CD14-positive monocyte (primary cell): ENCODE measurements around the gene PRM3. TPM values are rescaled to one million over a fixed set of nuclear protein-coding genes. Genes with fewer than 3 reads are reported as not detected.

Experiments
- DNase-seq, 3 donors: peaks; one replicate each; pipeline ENCODE4 v3.0.0-alpha.2; 2011 to 2022
- H2AFZ ChIP-seq: 2 replicates; pipeline ENCODE4 v1.6.0; 2012; ENCODE audit warnings: mild to moderate bottlenecking, low read depth, low read length, inconsistent platforms; ENCODE audit not compliant: insufficient read depth, poor library complexity, severe bottlenecking
- H3K27ac ChIP-seq, 2 donors: 1 replicate in 1 of 2; 2 replicates in 1 of 2; pipeline ENCODE4 v1.5.1; 2012 to 2013; ENCODE audit warnings: low read length in 2 of 2, control low read depth in 1 of 2, inconsistent platforms in 1 of 2, low read depth in 1 of 2, mild to moderate bottlenecking in 1 of 2
- H3K27me3 ChIP-seq, 2 donors: one replicate each; pipeline versions ENCODE4 v1.6.0 to v1.6.1; 2011 to 2013; ENCODE audit warnings: low read length in 2 of 2; ENCODE audit not compliant: control insufficient read depth in 2 of 2, insufficient read depth in 2 of 2
- H3K36me3 ChIP-seq, 2 donors: replicated peaks in 1 of 2; 1 replicate in 1 of 2; 2 replicates in 1 of 2; pipeline versions ENCODE4 v1.5.1 to v1.6.1; 2012 to 2013; ENCODE audit warnings: low read length in 2 of 2, control low read depth in 1 of 2, inconsistent platforms in 1 of 2, mild to moderate bottlenecking in 1 of 2; ENCODE audit not compliant: insufficient read depth in 2 of 2, control insufficient read depth in 1 of 2
- H3K4me1 ChIP-seq, 2 donors: 1 replicate in 1 of 2; 2 replicates in 1 of 2; pipeline versions ENCODE4 v1.5.1 to v1.6.1; 2012 to 2013; ENCODE audit warnings: low read length in 2 of 2, control low read depth in 1 of 2, inconsistent platforms in 1 of 2, mild to moderate bottlenecking in 1 of 2, moderate library complexity in 1 of 2; ENCODE audit not compliant: insufficient read depth in 2 of 2, control insufficient read depth in 1 of 2
- H3K4me2 ChIP-seq: replicated peaks from 2 replicates; pipeline ENCODE3; 2012; ENCODE audit warnings: low read length, moderate library complexity, mild to moderate bottlenecking; ENCODE audit not compliant: poor library complexity, severe bottlenecking; ENCODE audit errors: extremely low read depth
- H3K4me3 ChIP-seq, 3 experiments: fragments of 200-600 bp in 1 of 3; sonication (generic) in 1 of 3; replicated peaks in 1 of 3; 1 replicate in 2 of 3; 2 replicates in 1 of 3; pipeline ENCODE4 v1.5.1; 2011 to 2013; ENCODE audit warnings: low read length in 3 of 3, mild to moderate bottlenecking in 3 of 3, control low read depth in 2 of 3, low read depth in 2 of 3, inconsistent platforms in 1 of 3, moderate library complexity in 1 of 3
- H3K79me2 ChIP-seq: 2 replicates; pipeline ENCODE4 v1.6.0; 2012; ENCODE audit warnings: mild to moderate bottlenecking, control low read depth, inconsistent platforms, low read length, moderate library complexity; ENCODE audit not compliant: insufficient read depth
- H3K9ac ChIP-seq: 2 replicates; pipeline ENCODE4 v1.6.0; 2017; ENCODE audit warnings: low read length, mild to moderate bottlenecking; ENCODE audit not compliant: insufficient read depth, poor library complexity, severe bottlenecking
- H3K9me3 ChIP-seq, 2 donors: replicated peaks in 1 of 2; 1 replicate in 1 of 2; 2 replicates in 1 of 2; pipeline versions ENCODE4 v1.5.1 to v1.6.1; 2012 to 2013; ENCODE audit warnings: low read length in 2 of 2, control low read depth in 1 of 2; ENCODE audit not compliant: control insufficient read depth in 1 of 2, insufficient read depth in 1 of 2
- H4K20me1 ChIP-seq: 2 replicates; pipeline ENCODE4 v1.6.0; 2012; ENCODE audit warnings: mild to moderate bottlenecking, low read length, control low read depth, moderate library complexity; ENCODE audit not compliant: insufficient read depth
- H3K27ac Mint-ChIP-seq, 7 donors: one replicate each; pipeline ENCODE4 v1.8.0; 2020; ENCODE audit warnings: mild to moderate bottlenecking in 7 of 7, mixed read lengths in 7 of 7, moderate library complexity in 6 of 7, inconsistent platforms in 2 of 7
- H3K27me3 Mint-ChIP-seq, 3 donors: one replicate each; pipeline ENCODE4 v1.8.0; 2021 to 2022; ENCODE audit warnings: low read depth in 3 of 3, mild to moderate bottlenecking in 3 of 3, mixed read lengths in 3 of 3, moderate library complexity in 3 of 3, inconsistent platforms in 1 of 3
- H3K36me3 Mint-ChIP-seq, 2 donors: one replicate each; pipeline ENCODE4 v1.8.0; 2020; ENCODE audit warnings: mixed read lengths in 2 of 2, inconsistent platforms in 1 of 2, mild to moderate bottlenecking in 1 of 2
- H3K4me1 Mint-ChIP-seq: one replicate; pipeline ENCODE4 v1.8.0; 2020; ENCODE audit warnings: mild to moderate bottlenecking, mixed read lengths
- H3K4me3 Mint-ChIP-seq, 2 donors: one replicate each; pipeline ENCODE4 v1.8.0; 2020; ENCODE audit warnings: mild to moderate bottlenecking in 2 of 2, mixed read lengths in 2 of 2, moderate library complexity in 1 of 2
- H3K9me3 Mint-ChIP-seq, 7 donors: one replicate each; pipeline ENCODE4 v1.8.0; 2020 to 2022; ENCODE audit warnings: mixed read lengths in 7 of 7, mild to moderate bottlenecking in 6 of 7, moderate library complexity in 6 of 7, inconsistent platforms in 2 of 7
- WGBS: methylation state at CpG from one replicate; pipeline ENCODE4 v1.1.5; 2013; ENCODE audit warnings: missing lambda C conversion rate; ENCODE audit not compliant: insufficient coverage; 5-methylcytosine and 5-hydroxymethylcytosine counted together
- intact Hi-C, 2 donors: fragments of 100-400 bp; cut with micrococcal nuclease; formaldehyde crosslinking; loops; one replicate each; pipeline versions ENCODE4 v1.15.0 to v1.15.1; 2023
- polyA plus RNA-seq, 3 donors: library from polyadenylated mRNA; depleted of rRNA in 1 of 3; unstranded in 2 of 3; stranded (reverse) in 1 of 3; fragments of 300-500 nt in 2 of 3; fragments of >200 nt in 1 of 3; fragmentation: Illumina TruSeq in 2 of 3; gene quantifications; 1 replicate in 2 of 3; 2 replicates in 1 of 3; pipeline ENCODE4 v1.2.3, GENCODE V29; 2012 to 2021
- TF ChIP-seq, protein P1 (sequence below): fragments of 200-600 bp; IDR thresholded peaks from one replicate; pipeline ENCODE4 v1.8.0; 2022; ENCODE audit warnings: antibody characterized with exemption, mild to moderate bottlenecking

PRM3 gene
- polyA plus RNA-seq, 3 donors: not detected

GRCh38 chr16:11258553-11259492 is 14.6 kb downstream of the PRM3 start:
- DNase-seq: peak in 2 of 3 donors; percentile 20 to 44
- Histone ChIP-seq H3K9ac (no peak overlapping the region), H3K79me2 (no peaks in the 10 kb centered on the region), H3K9me3 (no peaks in the 10 kb centered on the region), H2AFZ (peak overlapping the region; percentile 71), H3K4me1 (peaks cover 30 to 39% of the 10 kb centered on the region in 2 donors), H3K4me2 (peak overlapping the region; percentile 37), H3K27ac (no peak overlapping the region), H3K4me3 (peak overlapping the region in 2 of 3 experiments; percentile 6 to 61), H4K20me1 (peaks cover 3% of the 10 kb centered on the region), H3K36me3 (no peaks in the 10 kb centered on the region), H3K27me3 (peaks cover 0 to 21% of the 10 kb centered on the region in 2 donors)
- Mint-ChIP-seq H3K36me3 (no peaks in the 10 kb centered on the region), H3K27ac (peak overlapping the region in 2 of 7 donors; percentile 18 to 60), H3K9me3 (peaks cover 0 to 3% (median 0%) of the 10 kb centered on the region in 7 donors), H3K27me3 (peaks cover 30 to 61% (median 36%) of the 10 kb centered on the region in 3 donors), H3K4me3 (peak overlapping the region; percentile 69 to 86), H3K4me1 (peaks cover 30% of the 10 kb centered on the region)
- TF ChIP-seq, protein P1, sequence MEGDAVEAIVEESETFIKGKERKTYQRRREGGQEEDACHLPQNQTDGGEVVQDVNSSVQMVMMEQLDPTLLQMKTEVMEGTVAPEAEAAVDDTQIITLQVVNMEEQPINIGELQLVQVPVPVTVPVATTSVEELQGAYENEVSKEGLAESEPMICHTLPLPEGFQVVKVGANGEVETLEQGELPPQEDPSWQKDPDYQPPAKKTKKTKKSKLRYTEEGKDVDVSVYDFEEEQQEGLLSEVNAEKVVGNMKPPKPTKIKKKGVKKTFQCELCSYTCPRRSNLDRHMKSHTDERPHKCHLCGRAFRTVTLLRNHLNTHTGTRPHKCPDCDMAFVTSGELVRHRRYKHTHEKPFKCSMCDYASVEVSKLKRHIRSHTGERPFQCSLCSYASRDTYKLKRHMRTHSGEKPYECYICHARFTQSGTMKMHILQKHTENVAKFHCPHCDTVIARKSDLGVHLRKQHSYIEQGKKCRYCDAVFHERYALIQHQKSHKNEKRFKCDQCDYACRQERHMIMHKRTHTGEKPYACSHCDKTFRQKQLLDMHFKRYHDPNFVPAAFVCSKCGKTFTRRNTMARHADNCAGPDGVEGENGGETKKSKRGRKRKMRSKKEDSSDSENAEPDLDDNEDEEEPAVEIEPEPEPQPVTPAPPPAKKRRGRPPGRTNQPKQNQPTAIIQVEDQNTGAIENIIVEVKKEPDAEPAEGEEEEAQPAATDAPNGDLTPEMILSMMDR: no peak
- WGBS: 12% methylated on average over 12 of the region's 15 CpGs
- intact Hi-C loops: loop anchor here (5.0 to 10.0 kb wide), 4 partner anchors 54 to 287 kb away; partner anchors contain the start of gene RMI2 (in 1 of the 2)

DNA sequence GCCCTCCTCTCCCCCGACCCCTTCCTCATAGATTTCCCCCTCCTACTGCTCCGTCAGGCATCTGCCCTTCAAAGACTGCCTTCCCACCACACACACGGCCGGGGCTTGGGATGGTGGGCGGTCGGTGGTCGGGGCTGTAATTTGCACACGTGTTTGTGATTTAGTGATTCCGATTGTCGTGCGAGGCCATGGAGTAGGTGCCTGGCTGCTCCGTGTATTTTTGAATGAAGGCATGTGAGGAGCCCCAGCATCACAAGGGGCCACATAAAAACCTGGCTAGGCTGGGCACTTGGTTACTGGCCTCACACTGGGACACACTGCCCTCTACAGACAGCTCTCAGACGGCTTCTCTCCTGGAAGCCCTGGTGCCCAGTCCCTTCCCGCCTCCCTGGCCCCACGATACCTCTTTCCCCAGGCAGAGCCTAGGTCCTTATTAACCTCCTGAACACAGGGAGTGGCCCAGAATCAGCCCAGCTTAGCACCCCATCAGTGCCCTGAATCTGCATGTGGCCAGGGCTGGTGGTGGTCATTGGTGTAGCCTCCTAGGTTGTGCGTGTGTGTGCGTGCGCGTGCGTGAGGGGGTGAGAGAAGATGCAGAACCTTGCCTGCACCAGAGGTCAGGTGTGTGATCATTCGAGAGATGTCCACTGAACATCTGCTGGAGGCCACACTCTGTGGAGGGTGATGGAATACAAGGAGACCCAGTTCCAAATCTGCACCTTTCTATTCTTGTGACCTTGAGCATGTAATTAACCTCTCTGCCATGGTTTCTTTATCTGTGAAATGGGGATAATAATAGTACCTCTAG is 16.1 kb downstream of the PRM3 start:
- Mint-ChIP-seq H3K27me3 (peaks cover 37 to 68% (median 43%) of the 10 kb centered on the region in 3 donors), H3K27ac (peak overlapping the region in 6 of 7 donors; percentile 20 to 97 (median 86)), H3K4me3 (peak overlapping the region; percentile 94 to 96), H3K9me3 (peaks cover 0 to 3% (median 0%) of the 10 kb centered on the region in 7 donors), H3K36me3 (peaks cover 0 to 5% of the 10 kb centered on the region in 2 donors), H3K4me1 (peaks cover 34% of the 10 kb centered on the region)
- Histone ChIP-seq H3K27ac (peak overlapping the region in 1 of 2 donors; percentile 91), H3K36me3 (no peaks in the 10 kb centered on the region), H3K4me1 (peaks cover 30 to 40% of the 10 kb centered on the region in 2 donors), H2AFZ (peak overlapping the region; percentile 90), H3K79me2 (no peaks in the 10 kb centered on the region), H4K20me1 (peaks cover 3% of the 10 kb centered on the region), H3K27me3 (peaks cover 0 to 27% of the 10 kb centered on the region in 2 donors), H3K9me3 (no peaks in the 10 kb centered on the region), H3K9ac (peak overlapping the region; percentile 86), H3K4me2 (peak overlapping the region; percentile 89), H3K4me3 (peak overlapping the region; percentile 69 to 96 (median 86))
- 57% methylated on average over 8 of the region's 21 CpGs for WGBS
- TF ChIP-seq, protein P1: peak; percentile 64
- intact Hi-C loops: loop anchor here (2.0 to 10.0 kb wide), 5 partner anchors 53 to 289 kb away; partner anchors contain the start of gene RMI2 (in 1 of the 2)
- DNase-seq: peak; percentile 60 to 72 (median 72)
